ENCODE measurements around the gene SYNGAP1. TPM values are rescaled to one million over a fixed set of nuclear protein-coding genes. Genes with fewer than 3 reads are reported as not detected.

SYNGAP1 gene
- total and polyA plus RNA-seq, 9 of the 15 experiments (the other 6 are each of a cell fraction or from before 2014, with no cell fraction given): 0.01 to 22.8 (median 3.2) TPM

- TF ChIP-seq PKNOX1 (IDR thresholded peaks at IDR 0.05) (peak; percentile 90), MITF (IDR thresholded peaks at IDR 0.05) (no peak; the same call in 1 of the 2 replicates), CHCHD3 (CRISPR knock-in tag; IDR thresholded peaks at IDR 0.05) (0 out of 2 replicates have a peak, but pooled peaks have one; percentile 11), RBFOX2 (IDR thresholded peaks at IDR 0.05; ENCODE audit: low read depth, low read length) (peak; percentile 99), SP1 (CRISPR knock-in tag; IDR thresholded peaks at IDR 0.05) (peak; percentile 98), MXI1 (IDR thresholded peaks at IDR 0.05; ENCODE audit: low read depth, low read length) (peak; percentile 45), HINFP (tag; conservative IDR thresholded peaks at IDR 0.05; ENCODE audit: low read depth) (no peak), E2F1 (CRISPR knock-in tag; IDR thresholded peaks at IDR 0.05) (peak; percentile 98), IRF1 (CRISPR knock-in tag; IDR thresholded peaks at IDR 0.05; ENCODE audit: borderline replicate concordance) (no peak), KAT7 (CRISPR knock-in tag; IDR thresholded peaks at IDR 0.05; ENCODE audit: borderline replicate concordance) (peak; percentile 99; the same call in 1 of the 2 replicates), CBX3 (IDR thresholded peaks at IDR 0.05; ENCODE audit: borderline replicate concordance in 1 of 2, low read length in 2 of 2) (peak in 1 of 2 experiments; percentile 74; a peak in 2 of 3 replicates), E2F8 (IDR thresholded peaks at IDR 0.05; ENCODE audit: low read depth, partially characterized antibody) (peak; percentile 77), GABPA (tag; conservative IDR thresholded peaks at IDR 0.05; ENCODE audit: low read depth) (peak; percentile 97), ZNF134 (CRISPR knock-in tag; conservative IDR thresholded peaks at IDR 0.05) (no peak), E2F3 (CRISPR knock-in tag; IDR thresholded peaks at IDR 0.05) (peak; percentile 91), ZNF347 (CRISPR knock-in tag; IDR thresholded peaks at IDR 0.05; ENCODE audit: low read depth) (no peak), CTBP1 (IDR thresholded peaks at IDR 0.05; ENCODE audit: borderline replicate concordance) (peak; percentile 98), IRF2 (CRISPR knock-in tag; IDR thresholded peaks at IDR 0.05) (no peak)
These were observed 28.5 kb upstream of the SYNGAP1 start, which contains the start of gene KIFC1 (continued) for GRCh38 chr6:33391278-33391921.
